ENCODE data around the gene GALNT7. TPM values are rescaled to one million over a fixed set of nuclear protein-coding genes. Genes with fewer than 3 reads are reported as not detected.

Gene GALNT7
- total RNA-seq, 1 donor from 2014 or later, result 6.1 TPM

- Histone ChIP-seq H3K36me3 (peaks cover 3% of the 10 kb centered on the region), H3K9me3 (replicated peaks) (no peaks in the 10 kb centered on the region), H3K27ac (replicated peaks) (no peak overlapping the region), H3K4me1 (no peaks in the 10 kb centered on the region), H3K4me3 (no peak overlapping the region), H3K27me3 (ENCODE audit: low read depth) (no peaks in the 10 kb centered on the region)
- intact Hi-C loops (cut with micrococcal nuclease), result no loop called here
- TF ChIP-seq CTCF (IDR thresholded peaks at IDR 0.05; ENCODE audit: borderline replicate concordance), result no peak
- no peak for DNase-seq
These were observed 78.7 kb downstream of the GALNT7 start for GRCh38 chr4:173247321-173247720.

GRCh38 chr4:173248690-173249089, 80.1 kb downstream of the GALNT7 start:
- DNase-seq, result no peak
- TF ChIP-seq CTCF (IDR thresholded peaks at IDR 0.05; ENCODE audit: borderline replicate concordance), result no peak
- H3K27ac ChIP-seq (replicated peaks), result no peak overlapping the region
- no peaks in the 10 kb centered on the region for H3K27me3 ChIP-seq (ENCODE audit: low read depth)
- no peak overlapping the region for H3K4me3 ChIP-seq
- H3K4me1 ChIP-seq, result no peaks in the 10 kb centered on the region
- intact Hi-C loops (cut with micrococcal nuclease), result no loop called here
- H3K9me3 ChIP-seq (replicated peaks), result no peaks in the 10 kb centered on the region
- H3K36me3 ChIP-seq, result peaks cover 3% of the 10 kb centered on the region

GRCh38 chr4:173252024-173252935, 83.7 kb downstream of the GALNT7 start:
- intact Hi-C loops (cut with micrococcal nuclease), result no loop called here
- Histone ChIP-seq H3K36me3 (peaks cover 3% of the 10 kb centered on the region), H3K4me1 (no peaks in the 10 kb centered on the region), H3K4me3 (no peak overlapping the region), H3K27ac (replicated peaks) (no peak overlapping the region), H3K27me3 (ENCODE audit: low read depth) (no peaks in the 10 kb centered on the region), H3K9me3 (replicated peaks) (no peaks in the 10 kb centered on the region)
- DNase-seq, result peak; percentile 33
- TF ChIP-seq CTCF (IDR thresholded peaks at IDR 0.05; ENCODE audit: borderline replicate concordance), result no peak

- no peaks in the 10 kb centered on the region for H3K9me3 ChIP-seq (replicated peaks)
- no peaks in the 10 kb centered on the region for H3K36me3 ChIP-seq
- no peaks in the 10 kb centered on the region for H3K27me3 ChIP-seq (ENCODE audit: low read depth)
- intact Hi-C loops (cut with micrococcal nuclease), result no loop called here
- H3K4me3 ChIP-seq, result no peak overlapping the region
- H3K27ac ChIP-seq (replicated peaks), result no peak overlapping the region
- TF ChIP-seq CTCF (IDR thresholded peaks at IDR 0.05; ENCODE audit: borderline replicate concordance), result no peak
- no peaks in the 10 kb centered on the region for H3K4me1 ChIP-seq
- no peak for DNase-seq
These were observed 85.0 kb downstream of the GALNT7 start for GRCh38 chr4:173253561-173253960.

GRCh38 chr4:173254646-173255045, 86.0 kb downstream of the GALNT7 start:
- Histone ChIP-seq H3K9me3 (replicated peaks) (no peaks in the 10 kb centered on the region), H3K27ac (replicated peaks) (no peak overlapping the region), H3K27me3 (ENCODE audit: low read depth) (no peaks in the 10 kb centered on the region), H3K36me3 (no peaks in the 10 kb centered on the region), H3K4me1 (no peaks in the 10 kb centered on the region), H3K4me3 (no peak overlapping the region)
- TF ChIP-seq CTCF (IDR thresholded peaks at IDR 0.05; ENCODE audit: borderline replicate concordance), result no peak
- DNase-seq, result no peak
- intact Hi-C loops (cut with micrococcal nuclease), result loop anchor here (5.0 kb wide), 2 partner anchors 227 to 242 kb away; no protein-coding TSS in a partner anchor
